ENCODE measurements around the gene LRIT1.

Gene LRIT1

DNA sequence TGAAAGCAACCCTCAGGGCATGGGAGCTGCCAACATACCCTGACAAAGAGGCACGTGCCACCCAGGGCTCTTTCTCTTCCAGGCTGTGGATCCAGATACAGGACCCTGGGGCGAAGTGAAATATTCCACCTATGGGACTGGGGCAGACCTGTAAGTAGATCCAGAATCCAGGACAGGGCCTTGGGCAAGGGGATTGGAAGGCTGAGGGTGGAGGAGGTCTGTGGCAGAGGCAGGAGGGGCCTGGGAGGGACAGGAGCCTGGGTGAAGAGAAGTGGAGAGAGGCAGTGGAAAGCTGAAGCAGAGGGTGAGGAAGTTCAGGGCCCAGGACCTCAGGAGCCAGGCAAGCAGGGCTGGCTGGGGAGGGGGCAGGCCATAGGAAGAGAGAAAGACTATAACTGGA is 29.8 kb downstream of the LRIT1 start:
- no peak for DNase-seq

DNA sequence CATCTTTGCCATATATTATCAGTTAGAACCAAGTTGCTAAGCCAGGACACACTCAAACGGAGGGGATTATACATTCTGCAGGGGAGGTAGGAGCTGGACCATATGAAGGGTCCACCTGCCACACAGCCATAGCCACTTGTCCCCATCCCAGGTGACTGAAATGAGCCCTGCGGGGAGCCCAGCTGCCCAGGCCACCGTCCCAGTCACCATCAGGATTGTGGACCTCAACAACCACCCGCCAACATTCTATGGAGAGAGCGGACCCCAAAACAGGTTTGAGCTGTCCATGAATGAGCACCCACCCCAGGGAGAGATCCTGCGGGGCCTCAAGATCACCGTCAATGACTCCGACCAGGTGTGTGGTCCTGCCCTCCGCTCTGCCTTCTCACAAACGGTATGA is 33.3 kb downstream of the LRIT1 start:
- no peak for DNase-seq

DNA sequence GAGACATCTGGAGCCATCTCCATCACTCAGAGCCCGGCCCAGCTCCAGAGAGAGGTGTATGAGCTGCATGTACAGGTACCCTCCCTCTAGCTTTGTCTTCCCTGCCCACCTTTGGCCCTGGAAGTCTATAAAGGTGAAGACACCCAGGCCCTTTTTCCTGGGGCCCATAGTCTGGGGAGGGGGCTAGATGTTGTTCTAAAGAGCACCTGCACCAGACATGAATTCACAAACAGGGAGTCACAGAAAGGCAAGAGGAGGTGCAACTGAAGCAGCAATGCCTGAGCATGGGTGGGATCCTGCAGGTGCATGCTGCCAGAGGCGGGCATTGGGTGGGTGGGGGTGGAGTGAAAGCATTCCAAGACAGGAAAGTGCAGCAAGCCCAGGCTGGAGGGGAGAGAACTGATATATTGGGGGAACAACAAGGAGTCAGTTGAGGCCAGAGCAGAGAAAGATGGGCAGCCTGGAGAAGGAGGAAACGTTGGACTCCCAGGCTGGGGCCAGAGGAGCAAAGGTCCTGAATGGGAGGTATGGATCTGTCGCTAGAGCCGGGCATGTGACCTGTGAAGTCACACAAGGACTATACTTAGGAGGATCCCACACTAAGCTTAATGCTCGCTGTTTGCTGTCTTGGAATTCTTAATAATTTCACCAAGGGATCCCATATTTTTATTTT is 35.4 kb downstream of the LRIT1 start:
- no peak for DNase-seq

DNA sequence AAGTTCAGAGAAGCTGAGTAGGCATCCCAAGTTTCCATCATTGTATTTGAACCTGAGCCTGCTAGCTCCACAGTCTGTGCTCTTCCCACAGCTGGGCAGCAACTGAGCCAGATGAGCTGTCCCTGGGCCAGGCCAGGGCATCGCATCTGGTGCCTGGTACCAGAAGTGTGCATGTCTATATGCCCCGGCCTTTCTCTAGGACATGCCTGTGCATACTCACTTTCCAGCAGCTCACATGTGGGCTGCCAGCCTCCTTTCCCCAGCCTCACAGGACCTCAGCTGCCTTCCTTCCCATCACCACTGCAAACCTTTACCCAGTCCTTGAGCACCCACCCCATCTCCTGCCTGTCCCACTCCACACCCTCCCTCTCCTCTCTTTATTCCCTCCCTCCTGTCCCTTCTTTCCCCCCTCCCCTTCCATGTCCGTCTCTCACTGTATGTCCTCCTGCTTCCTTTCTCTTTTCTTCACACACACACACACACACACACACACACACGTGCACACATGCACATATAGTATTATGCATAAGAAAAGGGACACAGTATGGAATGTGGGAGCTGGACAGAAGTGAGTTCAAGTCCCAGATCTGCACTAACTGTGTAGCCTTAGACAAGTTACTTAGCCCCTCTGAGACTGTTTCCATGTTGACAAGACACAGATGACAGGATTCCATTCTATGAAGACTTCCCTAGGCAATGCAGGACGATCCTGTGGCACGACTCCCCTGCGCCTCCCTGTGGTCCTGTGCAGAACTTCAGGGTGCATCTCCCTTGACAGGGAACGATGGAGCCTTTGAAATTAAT is 36.1 kb downstream of the LRIT1 start:
- DNase-seq, result no peak

GRCh38 chr10:84204610-84205009 is 36.7 kb downstream of the LRIT1 start:
- DNase-seq, result no peak

DNA sequence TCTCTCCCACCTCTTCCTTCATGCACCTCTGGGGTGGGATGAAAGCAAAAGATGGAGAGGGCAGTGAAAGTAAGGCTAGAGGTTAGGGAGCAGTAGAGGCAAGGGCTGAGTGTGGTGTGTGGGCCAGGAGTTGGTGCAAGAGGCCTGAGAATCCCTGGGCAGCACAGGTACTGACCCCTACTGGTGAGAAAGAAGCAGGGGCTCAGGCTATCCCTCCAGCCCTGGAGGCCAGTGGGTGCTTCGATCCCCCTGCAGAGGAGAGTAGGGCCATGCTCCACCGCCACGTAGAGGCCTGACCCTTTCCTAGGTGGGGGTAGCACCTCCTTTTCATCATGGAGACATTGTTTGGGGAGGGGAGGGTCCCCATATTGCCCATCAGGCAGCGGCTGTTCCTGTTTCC is 37.2 kb downstream of the LRIT1 start:
- no peak for DNase-seq

- no peak for DNase-seq
Observed at GRCh38 chr10:84202349-84202748, 39.0 kb downstream of the LRIT1 start.

DNA sequence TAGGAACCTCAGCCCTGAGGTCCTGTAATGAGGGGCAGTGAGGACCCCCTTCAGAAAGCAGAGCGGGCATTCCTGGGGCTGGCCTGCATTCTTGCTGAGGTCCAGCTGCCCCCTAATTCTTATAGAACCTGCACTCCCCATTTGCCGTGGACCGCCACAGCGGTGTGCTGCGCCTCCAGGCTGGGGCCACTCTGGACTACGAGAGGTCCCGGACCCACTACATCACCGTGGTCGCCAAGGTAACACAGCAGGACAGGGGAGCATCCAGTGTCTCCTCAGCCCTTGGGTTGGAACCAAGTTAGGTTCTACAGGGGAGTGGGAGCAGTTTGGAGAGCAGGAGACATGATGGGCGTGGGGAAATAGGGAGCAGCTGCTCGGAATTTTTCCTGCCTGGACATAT is 39.7 kb downstream of the LRIT1 start:
- DNase-seq, result no peak

DNA sequence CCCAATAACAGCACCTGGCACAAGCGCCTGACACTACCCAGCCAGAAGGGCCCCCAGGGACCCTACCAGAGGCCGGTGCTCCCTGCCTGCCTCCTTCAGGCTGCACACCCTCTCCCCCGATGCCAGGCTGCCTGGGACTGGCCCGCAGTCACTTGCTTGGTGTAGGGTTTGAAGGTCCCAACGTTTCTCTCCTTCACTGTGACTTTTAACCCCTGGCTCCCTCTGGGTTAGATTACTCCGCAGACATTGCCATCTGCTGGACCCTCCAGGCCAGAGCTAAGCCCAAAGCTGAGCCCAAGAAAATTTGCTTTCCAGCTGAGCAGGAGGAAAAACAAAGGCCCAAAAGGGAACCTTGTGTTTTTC is 40.1 kb downstream of the LRIT1 start:
- no peak for DNase-seq

GRCh38 chr10:84200537-84201243 is 40.7 kb downstream of the LRIT1 start:
- no peak for DNase-seq

DNA sequence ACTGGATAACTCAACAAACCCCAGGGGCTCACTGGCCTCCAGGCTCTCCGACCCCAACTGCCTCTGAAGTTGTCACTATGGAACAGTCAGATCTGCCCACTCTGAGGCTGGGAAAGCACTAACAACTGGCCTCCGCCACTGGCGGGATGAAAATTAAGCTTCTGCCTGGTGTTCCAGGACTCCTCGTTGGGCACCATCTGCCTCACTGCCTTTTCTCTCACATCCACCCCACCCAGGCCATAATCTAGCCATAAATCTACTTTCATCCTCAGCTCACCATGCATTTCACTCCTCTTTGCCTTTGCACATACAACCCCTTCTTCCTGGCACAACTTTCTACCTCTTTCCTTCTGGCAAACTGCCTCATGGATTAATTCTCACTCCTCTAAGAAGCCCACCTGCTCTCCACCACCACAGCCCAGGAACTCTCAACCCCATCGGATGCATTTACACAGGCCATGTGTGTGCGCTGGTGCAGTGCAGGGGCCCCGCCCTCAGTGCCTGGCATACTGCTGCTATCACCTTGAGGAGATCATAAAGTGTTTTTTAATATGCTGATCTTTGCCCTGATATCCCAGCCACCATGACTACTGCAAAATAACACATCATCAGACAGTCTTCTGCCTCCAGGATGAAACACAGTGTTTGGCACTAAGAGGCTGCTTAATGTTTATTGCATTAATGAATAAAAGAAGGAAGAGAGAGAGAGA is 43.0 kb downstream of the LRIT1 start:
- no peak for DNase-seq

DNA sequence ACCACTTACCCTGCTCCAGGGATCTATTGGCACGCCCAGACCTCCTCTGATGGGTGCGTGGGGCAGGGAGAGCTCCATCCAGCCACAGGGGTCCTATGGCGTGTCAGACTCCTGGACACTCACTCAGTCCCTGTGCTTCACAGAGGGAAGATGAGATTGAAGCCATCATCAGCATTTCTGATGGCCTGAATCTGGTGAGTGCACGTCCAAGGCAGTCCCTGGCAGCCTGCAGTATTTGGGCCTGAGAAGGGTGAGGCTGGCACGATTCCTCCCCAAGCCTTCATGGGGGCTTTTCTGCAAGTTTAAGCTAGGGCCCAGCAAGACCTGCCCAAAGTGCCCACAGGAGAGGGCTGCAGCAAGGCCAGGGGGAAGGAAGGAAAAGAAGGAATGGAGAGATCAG is 43.7 kb downstream of the LRIT1 start:
- no peak for DNase-seq

DNA sequence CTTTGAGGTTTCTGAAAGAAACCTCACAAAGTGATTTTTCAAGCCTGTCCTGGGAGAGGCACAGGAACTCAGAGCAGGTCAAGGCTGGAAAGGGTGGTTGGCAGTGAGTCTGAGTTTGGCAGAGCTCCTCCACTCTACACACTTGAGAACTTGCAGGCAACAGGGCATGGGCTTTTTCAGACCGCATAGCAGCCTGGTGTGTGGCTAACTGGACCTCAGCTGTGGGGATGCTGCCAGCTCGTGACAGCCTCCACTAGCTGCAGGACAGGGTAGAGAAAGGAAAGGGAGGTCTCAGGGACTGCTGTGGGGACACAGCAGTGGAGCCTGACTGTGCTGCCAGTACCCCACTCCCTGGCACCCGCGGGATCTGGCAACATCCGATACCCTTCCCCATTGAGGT is 44.4 kb downstream of the LRIT1 start:
- DNase-seq, result no peak

- peak; percentile 44 for DNase-seq
Observed at GRCh38 chr10:84196083-84196482, 45.3 kb downstream of the LRIT1 start.

GRCh38 chr10:84195044-84195830 is 46.1 kb downstream of the LRIT1 start:
- DNase-seq, result no peak

GRCh38 chr10:84194424-84195043 is 46.8 kb downstream of the LRIT1 start, which contains the start of gene CDHR1:
Gene CDHR1 (plus strand): TSS chr10:84194537. CDS start chr10:84194761, 224 bp downstream.
- no peak for DNase-seq

GRCh38 chr10:84193846-84194423 is 47.4 kb downstream of the LRIT1 start:
- DNase-seq, result no peak

DNA sequence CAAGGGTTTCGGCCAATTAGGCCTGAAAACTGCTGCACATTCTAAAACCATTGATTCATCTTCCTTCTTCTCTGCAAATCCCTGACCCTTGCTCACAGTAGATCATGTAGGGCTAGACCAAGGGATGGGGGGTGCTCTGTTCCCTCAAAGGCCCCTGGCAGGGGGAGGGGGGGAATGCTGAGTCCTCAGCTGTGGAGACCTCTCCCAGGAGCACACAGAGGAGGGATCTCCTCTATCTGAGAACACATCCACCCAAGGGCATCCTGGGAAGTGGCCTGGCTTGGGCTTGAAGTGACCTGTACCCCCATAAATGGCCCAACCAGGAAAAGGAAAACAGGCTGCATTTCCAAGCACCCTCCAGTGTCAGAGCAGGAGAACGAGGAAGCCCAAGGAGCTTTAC is 48.0 kb downstream of the LRIT1 start:
- DNase-seq, result no peak

GRCh38 chr10:84191106-84191505 is 50.2 kb downstream of the LRIT1 start:
- no peak for DNase-seq

- DNase-seq, result no peak
Observed at GRCh38 chr10:84190621-84191020, 50.7 kb downstream of the LRIT1 start.

GRCh38 chr10:84188815-84189214 is 52.5 kb downstream of the LRIT1 start:
- DNase-seq, result no peak

All from NCI-H187 treated with DMSO at 0.1 percent for 48 hours (cell line).